NT2/D1 (cell line): Measurements from ENCODE around the gene VMP1.

ENCODE experiments used
- YY1 ChIP-seq: IDR thresholded peaks from 2 replicates; pipeline ENCODE4 v1.6.1; 2011; ENCODE audit not compliant: insufficient read length, insufficient read depth
- ZNF274 ChIP-seq: IDR thresholded peaks from 2 replicates; pipeline ENCODE4 v1.6.1; 2011; ENCODE audit warnings: mild to moderate bottlenecking, low read depth, low read length

GRCh38 chr17:59746849-59747445, 39.5 kb downstream of the VMP1 start:
- TF ChIP-seq YY1 (no peak), ZNF274 (no peak)
